ENCODE results near the gene ARIH2. TPM values are rescaled to one million over a fixed set of nuclear protein-coding genes. Genes with fewer than 3 reads are reported as not detected.
A peak's percentile ranks its signal among the peaks of the same experiment; 100 is the strongest.

ARIH2 gene
- total and polyA plus RNA-seq, 2 of the 8 experiments (the other 6 are each of a cell fraction or from before 2014, with no cell fraction given) = 72.9 to 136 TPM

DNA sequence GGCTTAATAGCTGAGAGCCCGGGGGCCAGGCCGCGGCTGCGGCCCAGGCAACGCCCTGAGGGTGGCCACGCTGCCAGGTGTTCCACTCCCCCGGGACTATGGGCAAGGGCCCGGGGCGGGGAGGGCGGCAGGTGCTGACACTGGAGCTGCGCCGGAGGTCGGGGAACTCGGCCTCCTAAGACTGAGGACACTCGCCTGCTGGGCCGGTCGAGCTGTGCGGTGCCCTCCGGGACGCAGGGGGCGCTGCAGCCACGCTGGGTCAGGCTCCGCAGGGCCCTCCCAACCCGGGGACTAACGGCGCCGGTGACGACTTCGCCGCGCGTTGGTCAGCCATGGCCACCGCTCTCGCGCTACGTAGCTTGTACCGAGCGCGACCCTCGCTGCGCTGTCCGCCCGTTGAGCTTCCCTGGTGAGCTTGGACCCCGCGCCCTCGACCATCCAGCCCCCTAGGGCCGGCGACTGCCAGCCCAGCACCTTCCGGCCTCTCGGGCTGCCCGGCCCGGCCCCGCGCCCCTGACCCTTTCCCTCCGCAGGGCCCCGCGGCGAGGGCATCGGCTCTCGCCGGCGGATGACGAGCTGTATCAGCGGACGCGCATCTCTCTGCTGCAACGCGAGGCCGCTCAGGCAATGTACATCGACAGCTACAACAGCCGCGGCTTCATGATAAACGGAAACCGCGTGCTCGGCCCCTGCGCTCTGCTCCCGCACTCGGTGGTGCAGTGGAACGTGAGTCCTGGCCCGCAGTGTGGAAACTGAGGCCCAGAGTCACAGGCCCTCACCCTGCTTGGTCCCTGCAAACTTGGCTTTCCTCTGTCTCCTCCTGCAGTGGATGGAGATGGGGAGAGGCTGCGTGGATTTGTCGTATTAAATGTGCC is 103.4 kb downstream of the ARIH2 start, which contains the start of gene NDUFAF3 (continued):
- TF ChIP-seq RAD21 (IDR thresholded peaks at IDR 0.05 in 1 of 2, conservative IDR thresholded peaks at IDR 0.05 in 1 of 2; ENCODE audit: low read depth in 2 of 2, low read length in 2 of 2) = peak; percentile 25 to 41; a peak in 3 of 4 replicates
- peak; percentile 61; the same call in 1 of the 2 replicates for TF ChIP-seq SP2 (IDR thresholded peaks at IDR 0.05; ENCODE audit: low read length)
- TF ChIP-seq SIX5 (IDR thresholded peaks at IDR 0.05; ENCODE audit: low read depth, low read length) = no peak
- peak; percentile 82 for TF ChIP-seq TBP (IDR thresholded peaks at IDR 0.05; ENCODE audit: low read depth, low read length)
- TF ChIP-seq YY1 (IDR thresholded peaks at IDR 0.05; ENCODE audit: low read depth, low read length) = peak; percentile 89

Measured in H1 (cell line).